Measurements from ENCODE around the gene PKD2L1. TPM values are rescaled to one million over a fixed set of nuclear protein-coding genes. Genes with fewer than 3 reads are reported as not detected.

Gene PKD2L1
- total and polyA plus RNA-seq, 10 of the 15 experiments (the other 5 are each of a cell fraction or from before 2014, with no cell fraction given), result 0.05 to 0.17 (median 0.08) TPM; not detected in 6

DNA sequence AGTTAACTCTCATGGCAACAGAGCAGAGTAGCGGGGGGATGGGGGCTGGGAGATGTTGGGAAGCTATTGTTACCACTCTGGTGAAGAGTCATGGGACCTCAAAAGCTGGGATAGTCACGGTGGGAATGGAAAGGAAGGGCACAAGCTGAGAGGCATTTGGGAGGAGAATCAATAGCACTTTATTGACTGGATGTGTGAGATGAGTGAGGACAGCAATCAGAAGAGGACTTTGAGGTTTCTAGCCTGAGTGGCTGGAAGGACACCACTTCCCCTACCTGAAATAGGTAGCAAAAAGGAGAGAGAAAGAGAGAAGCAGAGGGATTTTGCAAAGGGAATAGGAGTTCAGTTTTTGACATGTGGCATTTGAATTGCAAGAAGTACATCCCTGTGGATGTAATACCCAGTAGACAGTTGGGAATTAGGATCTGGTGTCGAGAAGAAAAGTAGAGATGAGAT lies 44.2 kb upstream of the PKD2L1 start:
- 18% methylated on average over 3 of the region's 3 CpGs for WGBS (ENCODE audit: insufficient coverage, insufficient replicate concordance, low lambda C conversion rate, missing lambda C conversion rate)
- in situ Hi-C loops (cut with MboI), result no loop called here
- no peaks in the 10 kb centered on the region for H4K20me1 ChIP-seq (ENCODE audit: control insufficient read depth, insufficient read depth)
- SMC1A ChIA-PET (ENCODE audit: uncharacterized antibody, unreplicated experiment), result interaction anchor here (1.0 to 7.7 kb wide), 4 partner anchors 15 to 157 kb away, joined by 3 to 118 read pairs (median 6); partner anchors contain the start of gene SCD
- ATAC-seq (no peak), FAIRE-seq (no peak), DNase-seq (ENCODE audit: low read depth, low spot score) (no peak)
- RAD21 ChIA-PET (ENCODE audit: unreplicated experiment), result interaction anchor here (1.3 to 3.1 kb wide), 5 partner anchors 22 to 35 kb away, joined by 3 to 73 read pairs (median 6); partner anchors contain the start of gene SCD
- POLR2A ChIA-PET, result interaction anchor here (0.7 to 6.5 kb wide), 9 partner anchors 9 to 189 kb away, joined by 3 to 191 read pairs (median 3); partner anchors contain the start of genes HIF1AN and SCD
- no TSS peak for BruUV-seq (replicated peaks)
- peaks cover 34% of the 10 kb centered on the region for H3K4me1 ChIP-seq (ENCODE audit: control insufficient read depth, insufficient read depth, low read length)
- H3K4me2 ChIP-seq (ENCODE audit: control insufficient read depth, insufficient read depth), result peak overlapping the region; percentile 99
- peak overlapping the region; percentile 92 for H2AFZ ChIP-seq (ENCODE audit: control insufficient read depth, low read depth, low read length)
- CTCF ChIA-PET, result interaction anchor here (1.0 to 2.7 kb wide), 6 partner anchors 23 to 144 kb away, joined by 3 to 31 read pairs (median 5); partner anchors contain the start of gene SCD
- peaks cover 10% of the 10 kb centered on the region for H3K79me2 ChIP-seq (ENCODE audit: control insufficient read depth, insufficient read depth, low read length)
- intact Hi-C loops (cut with micrococcal nuclease; ENCODE audit: unreplicated experiment), result no loop called here
- H3K27ac ChIP-seq (ENCODE audit: control insufficient read depth, insufficient read depth), result peak overlapping the region; percentile 85
- peak overlapping the region; percentile 90 for H3K9ac ChIP-seq (ENCODE audit: control insufficient read depth, insufficient read depth, low read length)
- H3K27me3 ChIP-seq (replicated peaks in 1 of 2; ENCODE audit: control insufficient read depth in 2 of 2, insufficient read depth in 2 of 2, low read length in 1 of 2), result no peaks in the 10 kb centered on the region
- no peaks in the 10 kb centered on the region for H3K9me3 ChIP-seq (replicated peaks; ENCODE audit: control insufficient read depth, insufficient read depth, low read length)
- H3K36me3 ChIP-seq (ENCODE audit: control insufficient read depth in 2 of 2, insufficient read depth in 2 of 2, low read length in 1 of 2), result no peaks in the 10 kb centered on the region
- peak overlapping the region; percentile 94 for H3K4me3 ChIP-seq
- TF ChIP-seq CEBPB (IDR thresholded peaks at IDR 0.05; ENCODE audit: borderline replicate concordance in 1 of 2, low read depth in 2 of 2, low read length in 2 of 2), result no peak
- TF ChIP-seq TBL1XR1 (IDR thresholded peaks at IDR 0.05; ENCODE audit: low read depth, low read length), result no peak
- TF ChIP-seq NR2C1 (IDR thresholded peaks at IDR 0.05), result no peak
- TF ChIP-seq, protein P1, sequence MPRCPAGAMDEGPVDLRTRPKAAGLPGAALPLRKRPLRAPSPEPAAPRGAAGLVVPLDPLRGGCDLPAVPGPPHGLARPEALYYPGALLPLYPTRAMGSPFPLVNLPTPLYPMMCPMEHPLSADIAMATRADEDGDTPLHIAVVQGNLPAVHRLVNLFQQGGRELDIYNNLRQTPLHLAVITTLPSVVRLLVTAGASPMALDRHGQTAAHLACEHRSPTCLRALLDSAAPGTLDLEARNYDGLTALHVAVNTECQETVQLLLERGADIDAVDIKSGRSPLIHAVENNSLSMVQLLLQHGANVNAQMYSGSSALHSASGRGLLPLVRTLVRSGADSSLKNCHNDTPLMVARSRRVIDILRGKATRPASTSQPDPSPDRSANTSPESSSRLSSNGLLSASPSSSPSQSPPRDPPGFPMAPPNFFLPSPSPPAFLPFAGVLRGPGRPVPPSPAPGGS (IDR thresholded peaks at IDR 0.05; ENCODE audit: borderline replicate concordance, insufficient read depth, low read depth, low read length, poor library complexity, severe bottlenecking), result no peak
- TF ChIP-seq CHD2 (IDR thresholded peaks at IDR 0.05; ENCODE audit: borderline replicate concordance, low read depth, low read length), result no peak
- no peak for TF ChIP-seq NRF1 (conservative IDR thresholded peaks at IDR 0.05; ENCODE audit: low read depth, low read length)
- TF ChIP-seq KDM1A (IDR thresholded peaks at IDR 0.05; ENCODE audit: borderline replicate concordance), result no peak
- no peak for TF ChIP-seq BRCA1 (IDR thresholded peaks at IDR 0.05; ENCODE audit: low read depth, low read length)
- TF ChIP-seq, protein P2, sequence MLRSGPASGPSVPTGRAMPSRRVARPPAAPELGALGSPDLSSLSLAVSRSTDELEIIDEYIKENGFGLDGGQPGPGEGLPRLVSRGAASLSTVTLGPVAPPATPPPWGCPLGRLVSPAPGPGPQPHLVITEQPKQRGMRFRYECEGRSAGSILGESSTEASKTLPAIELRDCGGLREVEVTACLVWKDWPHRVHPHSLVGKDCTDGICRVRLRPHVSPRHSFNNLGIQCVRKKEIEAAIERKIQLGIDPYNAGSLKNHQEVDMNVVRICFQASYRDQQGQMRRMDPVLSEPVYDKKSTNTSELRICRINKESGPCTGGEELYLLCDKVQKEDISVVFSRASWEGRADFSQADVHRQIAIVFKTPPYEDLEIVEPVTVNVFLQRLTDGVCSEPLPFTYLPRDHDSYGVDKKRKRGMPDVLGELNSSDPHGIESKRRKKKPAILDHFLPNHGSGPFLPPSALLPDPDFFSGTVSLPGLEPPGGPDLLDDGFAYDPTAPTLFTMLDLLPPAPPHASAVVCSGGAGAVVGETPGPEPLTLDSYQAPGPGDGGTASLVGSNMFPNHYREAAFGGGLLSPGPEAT (IDR thresholded peaks at IDR 0.05; ENCODE audit: low read depth), result peak; percentile 36; the same call in 1 of the 2 replicates
- no peak for TF ChIP-seq YY1 (IDR thresholded peaks at IDR 0.05; ENCODE audit: low read depth, low read length)
- no peak for TF ChIP-seq SMC3 (IDR thresholded peaks at IDR 0.05; ENCODE audit: borderline replicate concordance, low read length)
- TF ChIP-seq, protein P3, sequence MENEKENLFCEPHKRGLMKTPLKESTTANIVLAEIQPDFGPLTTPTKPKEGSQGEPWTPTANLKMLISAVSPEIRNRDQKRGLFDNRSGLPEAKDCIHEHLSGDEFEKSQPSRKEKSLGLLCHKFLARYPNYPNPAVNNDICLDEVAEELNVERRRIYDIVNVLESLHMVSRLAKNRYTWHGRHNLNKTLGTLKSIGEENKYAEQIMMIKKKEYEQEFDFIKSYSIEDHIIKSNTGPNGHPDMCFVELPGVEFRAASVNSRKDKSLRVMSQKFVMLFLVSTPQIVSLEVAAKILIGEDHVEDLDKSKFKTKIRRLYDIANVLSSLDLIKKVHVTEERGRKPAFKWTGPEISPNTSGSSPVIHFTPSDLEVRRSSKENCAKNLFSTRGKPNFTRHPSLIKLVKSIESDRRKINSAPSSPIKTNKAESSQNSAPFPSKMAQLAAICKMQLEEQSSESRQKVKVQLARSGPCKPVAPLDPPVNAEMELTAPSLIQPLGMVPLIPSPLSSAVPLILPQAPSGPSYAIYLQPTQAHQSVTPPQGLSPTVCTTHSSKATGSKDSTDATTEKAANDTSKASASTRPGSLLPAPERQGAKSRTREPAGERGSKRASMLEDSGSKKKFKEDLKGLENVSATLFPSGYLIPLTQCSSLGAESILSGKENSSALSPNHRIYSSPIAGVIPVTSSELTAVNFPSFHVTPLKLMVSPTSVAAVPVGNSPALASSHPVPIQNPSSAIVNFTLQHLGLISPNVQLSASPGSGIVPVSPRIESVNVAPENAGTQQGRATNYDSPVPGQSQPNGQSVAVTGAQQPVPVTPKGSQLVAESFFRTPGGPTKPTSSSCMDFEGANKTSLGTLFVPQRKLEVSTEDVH (IDR thresholded peaks at IDR 0.05; ENCODE audit: low read depth, partially characterized antibody), result no peak
- TF ChIP-seq SUZ12 (IDR thresholded peaks at IDR 0.05; ENCODE audit: unreplicated experiment), result no peak
- TF ChIP-seq PAX8 (IDR thresholded peaks at IDR 0.05), result no peak
- TF ChIP-seq, protein P4, sequence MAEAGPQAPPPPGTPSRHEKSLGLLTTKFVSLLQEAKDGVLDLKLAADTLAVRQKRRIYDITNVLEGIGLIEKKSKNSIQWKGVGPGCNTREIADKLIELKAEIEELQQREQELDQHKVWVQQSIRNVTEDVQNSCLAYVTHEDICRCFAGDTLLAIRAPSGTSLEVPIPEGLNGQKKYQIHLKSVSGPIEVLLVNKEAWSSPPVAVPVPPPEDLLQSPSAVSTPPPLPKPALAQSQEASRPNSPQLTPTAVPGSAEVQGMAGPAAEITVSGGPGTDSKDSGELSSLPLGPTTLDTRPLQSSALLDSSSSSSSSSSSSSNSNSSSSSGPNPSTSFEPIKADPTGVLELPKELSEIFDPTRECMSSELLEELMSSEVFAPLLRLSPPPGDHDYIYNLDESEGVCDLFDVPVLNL (IDR thresholded peaks at IDR 0.05; ENCODE audit: low read depth, low read length), result no peak
- no peak for TF ChIP-seq NBN (IDR thresholded peaks at IDR 0.05)
- TF ChIP-seq SPI1 (IDR thresholded peaks at IDR 0.05; ENCODE audit: borderline replicate concordance, insufficient read depth, low read depth, low read length), result peak; percentile 27; the same call in 1 of the 2 replicates
